Left ventricle myocardium superior (tissue), 1 donor: ENCODE measurements around the gene NAGS. TPM values are rescaled to one million over a fixed set of nuclear protein-coding genes. Genes with fewer than 3 reads are reported as not detected.
"Not testable (repeated sequence)": the region's sequence is repeated elsewhere in the genome, so short reads cannot be mapped to it uniquely, and the experiment has no call there.

Experiments
- ATAC-seq: fragments of 200-7000 bp; cut with Tn5 transposase; one replicate; pipeline ENCODE4 v1.9.1; 2020; ENCODE audit warnings: mild to moderate bottlenecking, moderate library complexity
- DNase-seq: peaks from one replicate; pipeline ENCODE4 v3.0.0-alpha.2; 2020
- intact Hi-C: fragments of 100-400 bp; cut with micrococcal nuclease; formaldehyde crosslinking; loops from one replicate; pipeline ENCODE4 v1.11.0; 2022
- total RNA-seq: library from RNA; stranded (reverse); fragmentation: NEBNext Ultra II Directional; extraction: Animal tissue kit (Norgen Biotek cat#: 25700); gene quantifications from one replicate; pipeline ENCODE4 v1.2.1, GENCODE V29; 2021
- donor health status: DM: no; HTN: yes; CAD: no; lungs with severe emphysema.

NAGS gene
- total RNA-seq, 1 donor from 2014 or later = 0.57 TPM

- intact Hi-C loops = no loop called here
- no peak for DNase-seq
- ATAC-seq = no peak
Observed at GRCh38 chr17:44004761-44005526, 522 bp downstream of the NAGS start.

GRCh38 chr17:44005527-44006271 lies 1.3 kb downstream of the NAGS start:
- peak; percentile 56 for DNase-seq
- ATAC-seq = peak; percentile 37
- intact Hi-C loops = no loop called here

GRCh38 chr17:44006272-44006597 lies 1.8 kb downstream of the NAGS start:
- intact Hi-C loops = no loop called here
- DNase-seq (no peak), ATAC-seq (no peak)

- peak; percentile 92 for ATAC-seq
- DNase-seq = peak; percentile 97
- intact Hi-C loops = no loop called here
Observed at GRCh38 chr17:44006598-44007345, 2.4 kb downstream of the NAGS start.

- ATAC-seq (peak; percentile 11), DNase-seq (no peak)
- intact Hi-C loops = no loop called here
Observed at GRCh38 chr17:44007346-44008204, 3.2 kb downstream of the NAGS start.

- intact Hi-C loops = no loop called here
- ATAC-seq = no peak
- no peak for DNase-seq
Observed at GRCh38 chr17:44008205-44008909, 3.9 kb downstream of the NAGS start.

- intact Hi-C loops = no loop called here
- DNase-seq = peak; percentile 47
- peak; percentile 43 for ATAC-seq
Observed at GRCh38 chr17:44010966-44011647, 6.7 kb downstream of the NAGS start.

- intact Hi-C loops = no loop called here
Observed at GRCh38 chr17:44011876-44012275, 7.5 kb downstream of the NAGS start.

GRCh38 chr17:44012391-44012790 lies 8.0 kb downstream of the NAGS start:
- intact Hi-C loops = no loop called here
- ATAC-seq = peak; percentile 38
- DNase-seq = peak; percentile 50

More at GRCh38 chr17:44011876-44012275, 7.5 kb downstream of the NAGS start:
- DNase-seq (no peak), ATAC-seq (no peak)

GRCh38 chr17:44012874-44013273 lies 8.5 kb downstream of the NAGS start:
- DNase-seq (no peak), ATAC-seq (no peak)
- intact Hi-C loops = no loop called here

- DNase-seq = no peak
- intact Hi-C loops = no loop called here
- peak; percentile 6 for ATAC-seq
Observed at GRCh38 chr17:44014133-44014436, 9.7 kb downstream of the NAGS start.

GRCh38 chr17:44014437-44015172 lies 10.2 kb downstream of the NAGS start, which contains the start of gene TMEM101:
TMEM101 (minus strand) TSS chr17:44014963; CDS start chr17:44014952, 11 bp downstream.
- peak; percentile 92 for DNase-seq
- intact Hi-C loops = no loop called here

GRCh38 chr17:44021227-44021626 lies 16.8 kb downstream of the NAGS start:
- DNase-seq, intact Hi-C loops, ATAC-seq: not testable (repeated sequence)

More at GRCh38 chr17:44014437-44015172, 10.2 kb downstream of the NAGS start, which contains the start of gene TMEM101:
- ATAC-seq = peak; percentile 87

- ATAC-seq (no peak), DNase-seq (no peak)
- intact Hi-C loops = no loop called here
Observed at GRCh38 chr17:44022246-44022645, 17.8 kb downstream of the NAGS start.

- ATAC-seq (peak; percentile 20), DNase-seq (no peak)
- intact Hi-C loops = no loop called here
Observed at GRCh38 chr17:44023545-44024270, 19.3 kb downstream of the NAGS start.

- ATAC-seq (peak; percentile 20), DNase-seq (no peak)
- intact Hi-C loops = no loop called here
Observed at GRCh38 chr17:44024271-44024663, 19.8 kb downstream of the NAGS start.

- DNase-seq (no peak), ATAC-seq (no peak)
- intact Hi-C loops = no loop called here
Observed at GRCh38 chr17:44024853-44025252, 20.4 kb downstream of the NAGS start.
